Left lung (tissue), 10 donors: Measurements from ENCODE around the gene PRPH. TPM values are rescaled to one million over a fixed set of nuclear protein-coding genes. Genes with fewer than 3 reads are reported as not detected.

Source experiments
- ATAC-seq: fragments of 200-7000 bp; cut with Tn5 transposase; one replicate; pipeline ENCODE4 v1.9.1; 2020; ENCODE audit warnings: moderate library complexity
- DNase-seq, 4 donors: peaks; one replicate each; pipeline ENCODE4 v3.0.0-alpha.2; 2013 to 2020
- H3K27ac ChIP-seq, 2 donors: fragments of 200-600 bp; sonication (generic) in 1 of 2; one replicate each; pipeline versions ENCODE4 v1.5.0 to v1.8.0; 2020 to 2021
- H3K27me3 ChIP-seq, 2 donors: fragments of 200-600 bp; sonication (generic) in 1 of 2; one replicate each; pipeline versions ENCODE4 v1.5.0 to v1.8.0; 2020 to 2021
- H3K36me3 ChIP-seq, 2 donors: fragments of 200-600 bp; sonication (generic) in 1 of 2; one replicate each; pipeline versions ENCODE4 v1.5.0 to v1.8.0; 2020 to 2021
- H3K4me1 ChIP-seq, 2 donors: fragments of 200-600 bp; one replicate each; pipeline ENCODE4 v1.8.0; 2021
- H3K4me3 ChIP-seq, 2 donors: fragments of 200-600 bp; sonication (generic) in 1 of 2; one replicate each; pipeline versions ENCODE4 v1.5.0 to v1.8.0; 2020 to 2021; ENCODE audit warnings: mild to moderate bottlenecking in 1 of 2
- H3K9me3 ChIP-seq, 2 donors: fragments of 200-600 bp; sonication (generic) in 1 of 2; one replicate each; pipeline versions ENCODE4 v1.5.0 to v1.8.0; 2020 to 2021
- intact Hi-C, 2 donors: fragments of 100-400 bp; cut with DNase I; formaldehyde crosslinking; loops; one replicate each; pipeline versions ENCODE4 v1.11.2 to v1.14.2; 2022
- polyA plus RNA-seq, 6 donors: library from polyadenylated mRNA; unstranded; fragments of 120-200 nt; gene quantifications; one replicate each; pipeline ENCODE4 v1.2.1, GENCODE V29; 2013; ENCODE audit not compliant: insufficient read length in 6 of 6
- total RNA-seq, 2 donors: library from RNA; stranded (reverse); fragmentation: NEBNext Ultra II Directional; extraction: Animal tissue kit (Norgen Biotek cat#: 25700); gene quantifications; one replicate each; pipeline ENCODE4 v1.2.1, GENCODE V29; 2021
- TF ChIP-seq, protein P1 (sequence below), 2 donors: fragments of 200-600 bp; sonication (generic) in 1 of 2; IDR thresholded peaks; one replicate each; pipeline versions ENCODE4 v1.5.0 to v1.8.0; 2021; ENCODE audit warnings: antibody characterized with exemption in 2 of 2
- donor health status: DM: no; HTN: yes; CAD: no.
- donor health status: DM: no; HTN: no; CAD: no.

PRPH gene
- total and polyA plus RNA-seq, 8 donors, result 0.26 to 2.4 (median 1.7) TPM; not detected in 1

DNA sequence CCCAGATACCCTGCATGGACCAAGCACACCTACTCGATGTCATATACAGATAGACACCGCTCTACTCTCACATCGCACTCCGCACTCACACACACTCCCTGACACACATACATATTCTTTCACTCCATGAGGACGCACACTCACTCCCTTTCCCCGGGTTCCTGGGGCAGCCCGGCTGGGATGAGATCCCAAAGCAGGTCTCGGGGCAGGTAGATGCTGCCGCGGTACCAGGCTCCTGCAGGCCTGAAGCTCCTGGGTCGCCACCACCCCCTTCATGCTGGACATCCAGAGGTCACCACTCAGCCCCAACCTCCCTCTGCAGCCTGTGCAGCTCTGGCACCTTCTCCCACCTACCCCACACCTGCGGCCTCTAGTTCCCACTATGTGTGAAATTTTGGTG is 39.7 kb downstream of the PRPH start:
- Histone ChIP-seq H3K27ac (no peak overlapping the region), H3K9me3 (no peaks in the 10 kb centered on the region), H3K4me3 (no peak overlapping the region), H3K27me3 (peaks cover 51 to 84% of the 10 kb centered on the region in 2 donors), H3K36me3 (peaks cover 0 to 13% of the 10 kb centered on the region in 2 donors), H3K4me1 (peaks cover 7 to 30% of the 10 kb centered on the region in 2 donors)
- DNase-seq (no peak), ATAC-seq (no peak)
- TF ChIP-seq, protein P1, sequence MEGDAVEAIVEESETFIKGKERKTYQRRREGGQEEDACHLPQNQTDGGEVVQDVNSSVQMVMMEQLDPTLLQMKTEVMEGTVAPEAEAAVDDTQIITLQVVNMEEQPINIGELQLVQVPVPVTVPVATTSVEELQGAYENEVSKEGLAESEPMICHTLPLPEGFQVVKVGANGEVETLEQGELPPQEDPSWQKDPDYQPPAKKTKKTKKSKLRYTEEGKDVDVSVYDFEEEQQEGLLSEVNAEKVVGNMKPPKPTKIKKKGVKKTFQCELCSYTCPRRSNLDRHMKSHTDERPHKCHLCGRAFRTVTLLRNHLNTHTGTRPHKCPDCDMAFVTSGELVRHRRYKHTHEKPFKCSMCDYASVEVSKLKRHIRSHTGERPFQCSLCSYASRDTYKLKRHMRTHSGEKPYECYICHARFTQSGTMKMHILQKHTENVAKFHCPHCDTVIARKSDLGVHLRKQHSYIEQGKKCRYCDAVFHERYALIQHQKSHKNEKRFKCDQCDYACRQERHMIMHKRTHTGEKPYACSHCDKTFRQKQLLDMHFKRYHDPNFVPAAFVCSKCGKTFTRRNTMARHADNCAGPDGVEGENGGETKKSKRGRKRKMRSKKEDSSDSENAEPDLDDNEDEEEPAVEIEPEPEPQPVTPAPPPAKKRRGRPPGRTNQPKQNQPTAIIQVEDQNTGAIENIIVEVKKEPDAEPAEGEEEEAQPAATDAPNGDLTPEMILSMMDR (IDR thresholded peaks at IDR 0.05), result no peak
- intact Hi-C loops, result no loop called here

GRCh38 chr12:49335118-49335954 is 40.4 kb downstream of the PRPH start:
- ATAC-seq (no peak), DNase-seq (no peak)
- H3K9me3 ChIP-seq, result no peaks in the 10 kb centered on the region
- peaks cover 0 to 10% of the 10 kb centered on the region in 2 donors for H3K36me3 ChIP-seq
- H3K4me3 ChIP-seq, result no peak overlapping the region
- TF ChIP-seq, protein P1 (IDR thresholded peaks at IDR 0.05), result no peak
- no peak overlapping the region for H3K27ac ChIP-seq
- H3K27me3 ChIP-seq, result peaks cover 51 to 91% of the 10 kb centered on the region in 2 donors
- peaks cover 7 to 30% of the 10 kb centered on the region in 2 donors for H3K4me1 ChIP-seq
- intact Hi-C loops, result no loop called here

- Histone ChIP-seq H3K4me1 (peaks cover 7 to 30% of the 10 kb centered on the region in 2 donors), H3K27me3 (peaks cover 51 to 98% of the 10 kb centered on the region in 2 donors), H3K9me3 (no peaks in the 10 kb centered on the region), H3K36me3 (peaks cover 0 to 2% of the 10 kb centered on the region in 2 donors), H3K4me3 (no peak overlapping the region), H3K27ac (no peak overlapping the region)
- no peak for DNase-seq
- TF ChIP-seq, protein P1 (IDR thresholded peaks at IDR 0.05), result no peak
- intact Hi-C loops, result no loop called here
- ATAC-seq, result no peak
These were observed 41.2 kb downstream of the PRPH start for GRCh38 chr12:49335955-49336644.

DNA sequence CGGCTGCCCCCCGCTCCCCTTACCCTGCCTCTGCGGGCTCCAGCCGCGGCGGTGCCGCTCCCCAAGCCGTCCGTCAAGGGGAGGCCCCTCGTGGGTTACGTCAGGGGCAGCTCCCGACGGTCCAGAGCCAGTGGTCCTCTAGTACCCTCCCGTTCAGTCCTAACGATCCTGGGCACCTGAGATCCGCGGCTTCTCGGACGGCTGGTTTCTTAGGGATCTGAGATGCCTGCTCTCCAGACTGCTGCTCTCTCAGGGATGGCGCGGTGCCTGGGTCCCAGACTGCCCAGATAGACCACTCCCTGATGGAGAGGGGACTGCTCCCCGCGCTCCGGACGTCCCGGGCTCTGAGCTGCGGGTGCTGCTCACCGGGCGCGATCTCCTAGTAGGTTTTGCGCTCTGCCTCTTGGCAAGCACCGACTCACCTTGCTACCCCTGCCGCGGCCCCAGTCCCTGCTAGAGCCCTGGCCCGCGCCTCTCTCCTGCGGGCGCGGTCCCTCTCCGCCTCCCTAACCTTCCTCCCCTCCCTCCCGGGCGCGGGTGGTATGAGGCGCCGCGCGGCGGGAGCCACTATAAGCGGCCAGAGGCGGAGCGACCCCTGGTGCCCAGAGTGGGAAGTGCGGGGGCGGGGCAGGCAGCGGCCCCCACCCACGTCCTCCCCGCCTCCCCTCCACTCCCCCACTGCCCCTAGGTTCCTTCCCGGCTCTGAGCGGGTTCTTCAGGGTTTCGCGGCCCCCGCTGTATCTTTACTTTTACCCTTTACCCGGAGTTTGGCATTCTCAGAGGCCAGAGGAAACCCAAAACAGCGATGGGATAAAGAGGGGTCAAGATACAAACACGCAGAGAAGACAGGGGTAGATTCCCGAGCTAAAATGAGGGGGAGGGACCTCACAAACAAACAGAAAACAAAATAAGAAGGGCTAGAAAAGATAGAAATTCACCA is 42.0 kb downstream of the PRPH start, which contains the start of gene C1QL4:
TSS of gene C1QL4 (minus strand) at position 544 of the 940 bp plus-strand sequence. CDS start 711 bp downstream, outside the sequence.
- ATAC-seq (peak; percentile 95), DNase-seq (peak; percentile 70 to 96 (median 82))
- Histone ChIP-seq H3K4me3 (peak within 1 kb of the TSS; percentile 10 to 29), H3K27me3 (peaks cover 53 to 98% of the 10 kb centered on the region in 2 donors), H3K27ac (no peak within 1 kb of the TSS), H3K36me3 (no peaks in the 10 kb centered on the region), H3K4me1 (peaks cover 7 to 32% of the 10 kb centered on the region in 2 donors), H3K9me3 (no peaks in the 10 kb centered on the region)
- intact Hi-C loops, result no loop called here
- TF ChIP-seq, protein P1 (IDR thresholded peaks at IDR 0.05), result peak; percentile 98
